Endothelial cell of umbilical vein (primary cell): ENCODE results near the gene SLC36A3. TPM values are rescaled to one million over a fixed set of nuclear protein-coding genes. Genes with fewer than 3 reads are reported as not detected.

Experiments used
- BruUV-seq: library from RNA; stranded (reverse); fragments of 400-500 nt; replicated peaks from 2 replicates; lab custom pipeline; 2021; lab: Mats Ljungman, UMichigan
- CTCF ChIA-PET: fragments of 300-600, 350-600 bp; sonication (Branson Sonifier 250); formaldehyde crosslinking; loops from one replicate; lab custom pipeline; 2021; ENCODE audit warnings: antibody characterized with exemption, inconsistent platforms; lab: Charles Lee
- POLR2A ChIA-PET: fragments of 300-600, 350-600 bp; sonication (Branson Sonifier 250); formaldehyde crosslinking; loops from one replicate; lab custom pipeline; 2021; ENCODE audit warnings: antibody characterized with exemption, inconsistent platforms; lab: Charles Lee
- DNase-seq: peaks from one replicate; pipeline ENCODE4 v3.0.0-alpha.2; 2011; ENCODE audit warnings: low read depth, low spot score
- FAIRE-seq: peaks from 2 replicates; lab custom pipeline; 2011; peaks lifted over from hg19 to GRCh38; lab: Jason Lieb, UNC
- H2AFZ ChIP-seq: 2 replicates; pipeline ENCODE4 v1.6.0; 2012; ENCODE audit warnings: low read depth, low read length, control low read depth, inconsistent platforms
- H3K27ac ChIP-seq: 2 replicates; pipeline ENCODE4 v1.5.1; 2011; ENCODE audit warnings: low read depth, mild to moderate bottlenecking, control low read depth, low read length, moderate library complexity; ENCODE audit not compliant: insufficient read depth
- H3K27me3 ChIP-seq, 2 experiments: 2 replicates each; pipeline versions ENCODE4 v1.6.0 to v1.6.1; 2011; ENCODE audit warnings: low read length in 2 of 2, mixed read lengths in 1 of 2; ENCODE audit not compliant: control insufficient read depth in 2 of 2, insufficient read depth in 2 of 2
- H3K36me3 ChIP-seq, 2 experiments: 2 replicates in 1 of 2; 3 replicates in 1 of 2; pipeline ENCODE4 v1.5.1; 2011; ENCODE audit warnings: low read length in 2 of 2, mild to moderate bottlenecking in 1 of 2, moderate library complexity in 1 of 2; ENCODE audit not compliant: control insufficient read depth in 2 of 2, insufficient read depth in 2 of 2; ENCODE audit errors: extremely low read depth in 1 of 2
- H3K4me1 ChIP-seq: 3 replicates; pipeline ENCODE4 v1.5.1; 2011; ENCODE audit warnings: mild to moderate bottlenecking, low read length; ENCODE audit not compliant: control insufficient read depth, insufficient read depth; ENCODE audit errors: extremely low read depth
- H3K4me2 ChIP-seq: 2 replicates; pipeline ENCODE4 v1.6.1; 2011; ENCODE audit warnings: low read length, control low read depth, mixed read lengths; ENCODE audit not compliant: insufficient read depth
- H3K4me3 ChIP-seq, 3 experiments: fragments of 200-600 bp in 1 of 3; sonication (generic), shearing (Covaris generic) in 1 of 3; replicated peaks in 1 of 3; 2 replicates each; pipeline ENCODE4 v1.5.1; 2011 to 2016; ENCODE audit warnings: control low read depth in 3 of 3, low read length in 3 of 3, mild to moderate bottlenecking in 2 of 3, inconsistent platforms in 1 of 3, low read depth in 1 of 3, moderate library complexity in 1 of 3; ENCODE audit not compliant: insufficient read depth in 1 of 3
- H3K79me2 ChIP-seq: 2 replicates; pipeline ENCODE4 v1.6.0; 2012; ENCODE audit warnings: low read length, inconsistent platforms; ENCODE audit not compliant: control insufficient read depth, insufficient read depth
- H3K9ac ChIP-seq: replicated peaks from 2 replicates; pipeline ENCODE3; 2011; ENCODE audit warnings: low read length, control low read depth; ENCODE audit not compliant: insufficient read depth; ENCODE audit errors: extremely low read depth
- H3K9me1 ChIP-seq: replicated peaks from 3 replicates; pipeline ENCODE4 v1.6.0; 2011; ENCODE audit warnings: mild to moderate bottlenecking, low read length; ENCODE audit not compliant: control insufficient read depth, insufficient read depth; ENCODE audit errors: extremely low read depth
- H3K9me3 ChIP-seq: replicated peaks from 2 replicates; pipeline ENCODE4 v1.5.1; 2012; ENCODE audit warnings: low read length, inconsistent platforms; ENCODE audit not compliant: control insufficient read depth, insufficient read depth
- H4K20me1 ChIP-seq: replicated peaks from 2 replicates; pipeline ENCODE3; 2011; ENCODE audit warnings: mild to moderate bottlenecking, low read length; ENCODE audit not compliant: control insufficient read depth, insufficient read depth; ENCODE audit errors: extremely low read depth
- EZH2 ChIP-seq: IDR thresholded peaks from 2 replicates; pipeline ENCODE4 v1.6.1; 2012; ENCODE audit warnings: borderline replicate concordance, low read depth, mild to moderate bottlenecking, moderate library complexity, low read length, inconsistent platforms; ENCODE audit not compliant: severe bottlenecking
- FOS ChIP-seq: IDR thresholded peaks from 2 replicates; pipeline ENCODE4 v1.6.1; 2011; ENCODE audit warnings: mild to moderate bottlenecking, low read length, moderate library complexity, borderline replicate concordance; ENCODE audit not compliant: insufficient read depth
- GATA2 ChIP-seq: IDR thresholded peaks from 2 replicates; pipeline ENCODE4 v1.7.0; 2011; ENCODE audit warnings: low read depth, mild to moderate bottlenecking, moderate library complexity, mixed read lengths, low read length; ENCODE audit not compliant: insufficient read length, insufficient read depth
- JUN ChIP-seq: IDR thresholded peaks from 2 replicates; pipeline ENCODE4 v1.6.1; 2011; ENCODE audit warnings: borderline replicate concordance, low read depth; ENCODE audit not compliant: insufficient read length, insufficient read depth
- MYC ChIP-seq: IDR thresholded peaks from one replicate; pipeline ENCODE4 v1.6.1; 2011; ENCODE audit warnings: mild to moderate bottlenecking, low read depth, low read length
- POLR2A ChIP-seq: IDR thresholded peaks from 2 replicates; pipeline ENCODE4 v1.6.1; 2012; ENCODE audit warnings: low read depth, mild to moderate bottlenecking, control low read depth, low read length
- POLR2AphosphoS5 ChIP-seq: IDR thresholded peaks from 2 replicates; pipeline ENCODE4 v1.6.1; 2012; ENCODE audit warnings: low read depth, mild to moderate bottlenecking, control low read depth, low read length, moderate library complexity; ENCODE audit not compliant: insufficient read depth
- dilution Hi-C: fragments of 300-500 bp; cut with MboI; formaldehyde crosslinking; loops from one replicate; pipeline ENCODE4 v1.15.0; 2019; ENCODE audit warnings: low sequenced_read_pairs; ENCODE audit not compliant: extremely low pct_ligation_motif_present
- intact Hi-C: fragments of 100-400 bp; cut with micrococcal nuclease; formaldehyde crosslinking; loops from one replicate; pipeline ENCODE4 v1.10.0; 2022
- polyA plus RNA-seq, 4 experiments: library from polyadenylated mRNA; depleted of rRNA in 3 of 4; stranded (reverse) in 3 of 4; unstranded in 1 of 4; fragments of >200 nt; gene quantifications; 2 replicates each; pipeline versions ENCODE4 v1.2.1 to v1.2.3, GENCODE V29; 2011 to 2012; ENCODE audit warnings: missing spikeins in 1 of 4
- total RNA-seq: library from RNA; stranded (reverse); gene quantifications from 2 replicates; pipeline ENCODE4 v1.2.3, GENCODE V29; 2021
- TF ChIP-seq, protein P1 (sequence below): IDR thresholded peaks from 2 replicates; pipeline ENCODE4 v1.6.1; 2011; ENCODE audit not compliant: insufficient read depth, insufficient read length
- TF ChIP-seq, protein P2 (sequence below), 2 donors: IDR thresholded peaks; 1 replicate in 1 of 2; 2 replicates in 1 of 2; pipeline ENCODE4 v1.5.1; 2011; ENCODE audit warnings: low read length in 2 of 2, mild to moderate bottlenecking in 2 of 2, moderate library complexity in 2 of 2, control low read depth in 1 of 2, inconsistent platforms in 1 of 2, low read depth in 1 of 2; ENCODE audit not compliant: insufficient read depth in 1 of 2; ENCODE audit errors: extremely low read depth in 1 of 2

SLC36A3 gene
- total and polyA plus RNA-seq, 2 donors (not counting 3 experiments of a cell fraction or from before 2014, with no cell fraction given): not detected

DNA sequence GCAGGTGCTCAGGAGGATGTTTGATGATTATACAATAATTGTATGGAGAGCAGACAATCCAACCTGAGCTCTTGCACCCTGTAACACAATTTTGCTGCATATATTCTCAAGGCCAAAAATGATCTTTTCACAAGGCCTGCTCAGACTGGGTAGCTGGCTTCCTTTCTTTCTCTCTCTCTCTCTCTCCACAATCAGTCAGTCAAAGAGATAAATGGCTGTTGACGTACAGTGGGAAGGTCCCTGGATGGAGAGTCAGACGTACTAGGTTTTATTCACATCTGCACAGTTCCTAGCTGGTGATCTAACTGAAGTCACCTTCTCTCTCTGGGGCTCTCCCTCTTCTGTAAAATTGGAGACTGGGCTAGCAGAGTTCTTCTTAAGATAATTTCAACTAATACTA, 24.0 kb upstream of the SLC36A3 start:
- BruUV-seq: no TSS peak
- H3K9ac ChIP-seq: no peak overlapping the region
- H3K4me2 ChIP-seq: no peak overlapping the region
- no peaks in the 10 kb centered on the region for H3K9me1 ChIP-seq
- ChIA-PET CTCF (no interaction called here), POLR2A (no interaction called here)
- H3K27me3 ChIP-seq: no peaks in the 10 kb centered on the region
- no peak overlapping the region for H3K4me3 ChIP-seq
- H4K20me1 ChIP-seq: no peaks in the 10 kb centered on the region
- no peak overlapping the region for H3K27ac ChIP-seq
- H3K79me2 ChIP-seq: no peaks in the 10 kb centered on the region
- no peaks in the 10 kb centered on the region for H3K36me3 ChIP-seq
- no peaks in the 10 kb centered on the region for H3K4me1 ChIP-seq
- TF ChIP-seq, protein P1, sequence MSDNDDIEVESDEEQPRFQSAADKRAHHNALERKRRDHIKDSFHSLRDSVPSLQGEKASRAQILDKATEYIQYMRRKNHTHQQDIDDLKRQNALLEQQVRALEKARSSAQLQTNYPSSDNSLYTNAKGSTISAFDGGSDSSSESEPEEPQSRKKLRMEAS: no peak
- TF ChIP-seq POLR2AphosphoS5: no peak
- no peak for TF ChIP-seq MYC
- TF ChIP-seq, protein P2, sequence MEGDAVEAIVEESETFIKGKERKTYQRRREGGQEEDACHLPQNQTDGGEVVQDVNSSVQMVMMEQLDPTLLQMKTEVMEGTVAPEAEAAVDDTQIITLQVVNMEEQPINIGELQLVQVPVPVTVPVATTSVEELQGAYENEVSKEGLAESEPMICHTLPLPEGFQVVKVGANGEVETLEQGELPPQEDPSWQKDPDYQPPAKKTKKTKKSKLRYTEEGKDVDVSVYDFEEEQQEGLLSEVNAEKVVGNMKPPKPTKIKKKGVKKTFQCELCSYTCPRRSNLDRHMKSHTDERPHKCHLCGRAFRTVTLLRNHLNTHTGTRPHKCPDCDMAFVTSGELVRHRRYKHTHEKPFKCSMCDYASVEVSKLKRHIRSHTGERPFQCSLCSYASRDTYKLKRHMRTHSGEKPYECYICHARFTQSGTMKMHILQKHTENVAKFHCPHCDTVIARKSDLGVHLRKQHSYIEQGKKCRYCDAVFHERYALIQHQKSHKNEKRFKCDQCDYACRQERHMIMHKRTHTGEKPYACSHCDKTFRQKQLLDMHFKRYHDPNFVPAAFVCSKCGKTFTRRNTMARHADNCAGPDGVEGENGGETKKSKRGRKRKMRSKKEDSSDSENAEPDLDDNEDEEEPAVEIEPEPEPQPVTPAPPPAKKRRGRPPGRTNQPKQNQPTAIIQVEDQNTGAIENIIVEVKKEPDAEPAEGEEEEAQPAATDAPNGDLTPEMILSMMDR (IDR thresholded peaks at IDR 0.05; ENCODE audit: extremely low read depth in 1 of 2, insufficient read depth in 1 of 2, low read depth in 1 of 2, low read length in 2 of 2): no peak
- TF ChIP-seq FOS: no peak
- no peak for TF ChIP-seq JUN
- TF ChIP-seq POLR2A: no peak
- TF ChIP-seq EZH2: no peak
- TF ChIP-seq GATA2: no peak
- FAIRE-seq (no peak), DNase-seq (no peak)
- intact Hi-C loops: no loop called here
- no peaks in the 10 kb centered on the region for H3K9me3 ChIP-seq
- no peak overlapping the region for H2AFZ ChIP-seq
- dilution Hi-C loops: no loop called here
